Tibial nerve (tissue), 4 donors: ENCODE measurements around the gene FANCE.

Experiments
- EP300 ChIP-seq, 2 donors: sonication (generic); formaldehyde crosslinking; IDR thresholded peaks; one replicate each; pipeline ENCODE4 v1.6.1; 2017; ENCODE audit warnings: antibody characterized with exemption in 2 of 2, mild to moderate bottlenecking in 1 of 2
- TF ChIP-seq, protein P1 (sequence below), 5 experiments: fragments of 200-600 bp in 3 of 5; fragments of 450-650 bp in 2 of 5; sonication (generic) in 3 of 5; IDR thresholded peaks; one replicate each; pipeline ENCODE4 v1.5.1; 2016 to 2019; ENCODE audit warnings: antibody characterized with exemption in 5 of 5, mild to moderate bottlenecking in 3 of 5, moderate library complexity in 2 of 5

GRCh38 chr6:35500782-35501181, 48.6 kb downstream of the FANCE start:
- TF ChIP-seq, protein P1, sequence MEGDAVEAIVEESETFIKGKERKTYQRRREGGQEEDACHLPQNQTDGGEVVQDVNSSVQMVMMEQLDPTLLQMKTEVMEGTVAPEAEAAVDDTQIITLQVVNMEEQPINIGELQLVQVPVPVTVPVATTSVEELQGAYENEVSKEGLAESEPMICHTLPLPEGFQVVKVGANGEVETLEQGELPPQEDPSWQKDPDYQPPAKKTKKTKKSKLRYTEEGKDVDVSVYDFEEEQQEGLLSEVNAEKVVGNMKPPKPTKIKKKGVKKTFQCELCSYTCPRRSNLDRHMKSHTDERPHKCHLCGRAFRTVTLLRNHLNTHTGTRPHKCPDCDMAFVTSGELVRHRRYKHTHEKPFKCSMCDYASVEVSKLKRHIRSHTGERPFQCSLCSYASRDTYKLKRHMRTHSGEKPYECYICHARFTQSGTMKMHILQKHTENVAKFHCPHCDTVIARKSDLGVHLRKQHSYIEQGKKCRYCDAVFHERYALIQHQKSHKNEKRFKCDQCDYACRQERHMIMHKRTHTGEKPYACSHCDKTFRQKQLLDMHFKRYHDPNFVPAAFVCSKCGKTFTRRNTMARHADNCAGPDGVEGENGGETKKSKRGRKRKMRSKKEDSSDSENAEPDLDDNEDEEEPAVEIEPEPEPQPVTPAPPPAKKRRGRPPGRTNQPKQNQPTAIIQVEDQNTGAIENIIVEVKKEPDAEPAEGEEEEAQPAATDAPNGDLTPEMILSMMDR (IDR thresholded peaks at IDR 0.05), result no peak
- TF ChIP-seq EP300 (IDR thresholded peaks at IDR 0.05), result no peak
